ENCODE results near the gene BRAT1. TPM values are rescaled to one million over a fixed set of nuclear protein-coding genes. Genes with fewer than 3 reads are reported as not detected.

The BRAT1 gene
- total RNA-seq, 2 experiments from 2014 or later: 24.1 to 24.5 TPM

DNA sequence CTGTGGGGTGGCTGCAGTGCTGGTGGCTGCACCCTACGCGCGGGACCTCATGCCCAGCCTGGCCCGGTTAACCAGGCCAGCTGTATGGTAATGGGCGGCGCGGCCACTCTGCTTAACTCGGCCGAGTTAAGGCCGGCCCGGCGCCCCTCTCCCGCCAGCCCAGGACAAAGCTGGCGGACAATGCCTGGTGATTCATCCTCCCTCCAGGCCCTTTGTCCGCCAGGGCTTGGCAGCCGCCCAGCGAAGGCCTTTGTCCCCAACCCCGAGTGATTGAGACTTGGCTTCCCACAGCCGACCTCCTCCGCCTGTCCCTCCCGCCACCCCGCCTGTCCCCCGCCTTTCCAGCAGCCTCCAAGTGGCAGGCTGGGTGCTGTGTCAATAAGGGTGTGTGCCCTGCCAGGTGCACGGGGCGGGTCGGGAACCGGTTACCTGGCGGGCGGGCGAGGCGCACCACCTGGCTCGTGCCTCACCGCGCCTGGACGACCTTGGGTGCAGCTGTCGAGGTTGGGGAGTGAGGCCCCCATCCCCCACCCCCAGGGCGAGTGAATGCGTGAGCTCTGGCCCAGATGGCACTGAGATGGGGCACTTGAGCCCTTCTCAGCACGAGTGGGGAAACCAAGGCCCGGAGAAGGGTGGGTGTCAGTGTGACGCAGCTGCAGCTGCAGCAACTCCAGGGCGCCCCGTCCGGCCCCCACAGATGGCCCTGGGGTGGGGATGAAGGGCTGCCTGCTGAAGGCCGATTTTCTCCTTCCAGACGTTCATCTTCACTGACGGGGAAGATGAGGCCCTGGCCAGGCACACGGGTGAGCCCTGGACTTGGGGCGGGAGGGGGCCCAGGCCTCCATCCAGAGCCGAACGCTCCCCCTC lies 31.1 kb downstream of the BRAT1 start:
- Histone ChIP-seq H3K36me3 (ENCODE audit: insufficient read depth, low read length) (peaks cover 71% of the 10 kb centered on the region), H3K4me3 (ENCODE audit: low read length) (peak overlapping the region; percentile 99), H3K27ac (ENCODE audit: low read depth in 1 of 2, low read length in 2 of 2) (peak overlapping the region in 1 of 2 donors; percentile 88), H3K27me3 (ENCODE audit: control insufficient read depth in 1 of 2, insufficient read depth in 2 of 2, low read length in 2 of 2) (no peaks in the 10 kb centered on the region), H3K9me3 (ENCODE audit: control insufficient read depth in 1 of 2, insufficient read depth in 1 of 2, low read length in 2 of 2) (no peaks in the 10 kb centered on the region), H3K4me1 (ENCODE audit: insufficient read depth, low read length) (peaks cover 78% of the 10 kb centered on the region)
- Mint-ChIP-seq H3K36me3 (ENCODE audit: low read depth) (peaks cover 65% of the 10 kb centered on the region), H3K27me3 (no peaks in the 10 kb centered on the region), H3K9me3 (no peaks in the 10 kb centered on the region), H3K27ac (peak overlapping the region; percentile 96), H3K4me3 (peak overlapping the region; percentile 38), H3K4me1 (ENCODE audit: low read depth) (peaks cover 59% of the 10 kb centered on the region)
- TF ChIP-seq, protein P1, sequence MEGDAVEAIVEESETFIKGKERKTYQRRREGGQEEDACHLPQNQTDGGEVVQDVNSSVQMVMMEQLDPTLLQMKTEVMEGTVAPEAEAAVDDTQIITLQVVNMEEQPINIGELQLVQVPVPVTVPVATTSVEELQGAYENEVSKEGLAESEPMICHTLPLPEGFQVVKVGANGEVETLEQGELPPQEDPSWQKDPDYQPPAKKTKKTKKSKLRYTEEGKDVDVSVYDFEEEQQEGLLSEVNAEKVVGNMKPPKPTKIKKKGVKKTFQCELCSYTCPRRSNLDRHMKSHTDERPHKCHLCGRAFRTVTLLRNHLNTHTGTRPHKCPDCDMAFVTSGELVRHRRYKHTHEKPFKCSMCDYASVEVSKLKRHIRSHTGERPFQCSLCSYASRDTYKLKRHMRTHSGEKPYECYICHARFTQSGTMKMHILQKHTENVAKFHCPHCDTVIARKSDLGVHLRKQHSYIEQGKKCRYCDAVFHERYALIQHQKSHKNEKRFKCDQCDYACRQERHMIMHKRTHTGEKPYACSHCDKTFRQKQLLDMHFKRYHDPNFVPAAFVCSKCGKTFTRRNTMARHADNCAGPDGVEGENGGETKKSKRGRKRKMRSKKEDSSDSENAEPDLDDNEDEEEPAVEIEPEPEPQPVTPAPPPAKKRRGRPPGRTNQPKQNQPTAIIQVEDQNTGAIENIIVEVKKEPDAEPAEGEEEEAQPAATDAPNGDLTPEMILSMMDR (IDR thresholded peaks at IDR 0.05): no peak
- ATAC-seq (ENCODE audit: poor library complexity) (no peak), DNase-seq (peak in 2 of 14 experiments; percentile 20 to 37)
- ChIA-PET POLR2A (interaction anchor here (1.1 to 12.9 kb wide), 2 partner anchors 14 to 32 kb away, joined by 3 to 218 read pairs; no protein-coding TSS in a partner anchor), CTCF (no interaction called here)
- intact Hi-C loops (cut with DNase I, micrococcal nuclease): loop anchor here (5.0 to 10.0 kb wide), 4 partner anchors 47 to 1289 kb away; partner anchors contain the start of genes GRIFIN (in 1 of the 2), SNX8 (in 1 of the 2), TTYH3 (in 1 of the 2) and UNCX (in 1 of the 2)

DNA sequence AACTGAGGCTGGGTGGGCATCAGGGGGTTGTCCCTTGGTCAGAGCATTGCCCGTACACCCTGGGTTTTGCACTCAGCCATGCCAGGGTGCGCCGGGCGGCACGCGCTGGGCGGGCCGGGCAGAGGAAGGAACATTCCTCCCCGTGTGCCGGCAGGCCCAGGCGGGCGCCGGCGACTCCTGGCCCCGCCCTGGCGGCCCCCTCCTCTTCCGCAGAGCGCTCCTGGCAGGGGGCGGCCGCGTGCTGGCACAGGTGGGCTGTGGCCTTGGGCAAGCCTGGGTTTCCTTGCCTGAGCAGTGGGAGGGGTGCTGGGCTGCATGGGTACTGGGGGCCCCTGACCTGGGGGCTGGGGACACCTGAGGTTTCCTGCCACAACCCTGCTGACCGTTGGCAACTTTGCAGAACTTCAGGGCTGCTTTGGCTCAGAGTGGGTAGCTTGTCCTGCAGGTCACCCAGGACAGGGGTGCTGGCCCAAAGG lies 31.8 kb downstream of the BRAT1 start:
- H3K27me3 Mint-ChIP-seq: no peaks in the 10 kb centered on the region
- H3K9me3 Mint-ChIP-seq: no peaks in the 10 kb centered on the region
- POLR2A ChIA-PET: interaction anchor here (0.8 to 12.9 kb wide), 3 partner anchors 13 to 32 kb away, joined by 3 to 218 read pairs (median 3); partner anchors contain the start of gene BRAT1
- Histone ChIP-seq H3K27ac (ENCODE audit: low read depth in 1 of 2, low read length in 2 of 2) (peak overlapping the region in 1 of 2 donors; percentile 88), H3K27me3 (ENCODE audit: control insufficient read depth in 1 of 2, insufficient read depth in 2 of 2, low read length in 2 of 2) (no peaks in the 10 kb centered on the region), H3K9me3 (ENCODE audit: control insufficient read depth in 1 of 2, insufficient read depth in 1 of 2, low read length in 2 of 2) (no peaks in the 10 kb centered on the region), H3K4me3 (ENCODE audit: low read length) (peak overlapping the region; percentile 99), H3K36me3 (ENCODE audit: insufficient read depth, low read length) (peaks cover 65% of the 10 kb centered on the region), H3K4me1 (ENCODE audit: insufficient read depth, low read length) (peaks cover 78% of the 10 kb centered on the region)
- intact Hi-C loops (cut with DNase I, micrococcal nuclease): loop anchor here (5.0 to 10.0 kb wide), 4 partner anchors 46 to 1289 kb away; partner anchors contain the start of genes GRIFIN (in 1 of the 2), SNX8 (in 1 of the 2), TTYH3 (in 1 of the 2) and UNCX (in 1 of the 2)
- CTCF ChIA-PET: interaction anchor here (1.5 kb wide), 1 partner anchor 55 kb away, joined by 5 read pairs; no protein-coding TSS in a partner anchor
- peak overlapping the region; percentile 95 for H3K4me3 Mint-ChIP-seq
- TF ChIP-seq, protein P1 (IDR thresholded peaks at IDR 0.05): no peak
- peak overlapping the region; percentile 96 for H3K27ac Mint-ChIP-seq
- DNase-seq: no peak
- no peak for ATAC-seq (ENCODE audit: poor library complexity)
- H3K36me3 Mint-ChIP-seq (ENCODE audit: low read depth): peaks cover 60% of the 10 kb centered on the region
- H3K4me1 Mint-ChIP-seq (ENCODE audit: low read depth): peaks cover 56% of the 10 kb centered on the region

- TF ChIP-seq, protein P1 (IDR thresholded peaks at IDR 0.05): no peak
- H3K27ac ChIP-seq (ENCODE audit: low read depth in 1 of 2, low read length in 2 of 2): peak overlapping the region; percentile 59 to 88
- ChIA-PET POLR2A (interaction anchor here (0.7 to 12.9 kb wide), 6 partner anchors 8 to 109 kb away, joined by 3 to 218 read pairs (median 3); partner anchors contain the start of genes BRAT1 and TTYH3), CTCF (interaction anchor here (1.5 kb wide), 1 partner anchor 54 kb away, joined by 5 read pairs; no protein-coding TSS in a partner anchor)
- no peaks in the 10 kb centered on the region for H3K9me3 ChIP-seq (ENCODE audit: control insufficient read depth in 1 of 2, insufficient read depth in 1 of 2, low read length in 2 of 2)
- H3K9me3 Mint-ChIP-seq: no peaks in the 10 kb centered on the region
- H3K27me3 ChIP-seq (ENCODE audit: control insufficient read depth in 1 of 2, insufficient read depth in 2 of 2, low read length in 2 of 2): no peaks in the 10 kb centered on the region
- peaks cover 56% of the 10 kb centered on the region for H3K4me1 Mint-ChIP-seq (ENCODE audit: low read depth)
- H3K27me3 Mint-ChIP-seq: no peaks in the 10 kb centered on the region
- peak overlapping the region; percentile 95 for H3K4me3 Mint-ChIP-seq
- intact Hi-C loops (cut with DNase I, micrococcal nuclease): loop anchor here (1.0 to 10.0 kb wide), 6 partner anchors 7 to 1288 kb away; partner anchors contain the start of genes GRIFIN (in 1 of the 2), SNX8 (in 1 of the 2), TTYH3 (in 1 of the 2) and UNCX (in 1 of the 2)
- ATAC-seq (ENCODE audit: poor library complexity) (peak; percentile 3), DNase-seq (peak in 4 of 14 experiments; percentile 41 to 62 (median 52))
- H3K4me3 ChIP-seq (ENCODE audit: low read length): peak overlapping the region; percentile 99
- H3K36me3 Mint-ChIP-seq (ENCODE audit: low read depth): peaks cover 54% of the 10 kb centered on the region
- peak overlapping the region; percentile 96 for H3K27ac Mint-ChIP-seq
- peaks cover 60% of the 10 kb centered on the region for H3K36me3 ChIP-seq (ENCODE audit: insufficient read depth, low read length)
- peaks cover 78% of the 10 kb centered on the region for H3K4me1 ChIP-seq (ENCODE audit: insufficient read depth, low read length)
Observed at GRCh38 chr7:2522780-2523433, 32.4 kb downstream of the BRAT1 start.

All from CD4-positive, alpha-beta T cell (primary cell).